NCI-H345 treated with DMSO at 0.1 percent for 48 hours (cell line): ENCODE results near the gene ADAMTS2.

ENCODE experiments used
- DNase-seq: peaks from one replicate; lab custom pipeline; 2025; ENCODE audit not compliant: unreplicated experiment; lab: John Stamatoyannopoulos, UW

ADAMTS2 gene

DNA sequence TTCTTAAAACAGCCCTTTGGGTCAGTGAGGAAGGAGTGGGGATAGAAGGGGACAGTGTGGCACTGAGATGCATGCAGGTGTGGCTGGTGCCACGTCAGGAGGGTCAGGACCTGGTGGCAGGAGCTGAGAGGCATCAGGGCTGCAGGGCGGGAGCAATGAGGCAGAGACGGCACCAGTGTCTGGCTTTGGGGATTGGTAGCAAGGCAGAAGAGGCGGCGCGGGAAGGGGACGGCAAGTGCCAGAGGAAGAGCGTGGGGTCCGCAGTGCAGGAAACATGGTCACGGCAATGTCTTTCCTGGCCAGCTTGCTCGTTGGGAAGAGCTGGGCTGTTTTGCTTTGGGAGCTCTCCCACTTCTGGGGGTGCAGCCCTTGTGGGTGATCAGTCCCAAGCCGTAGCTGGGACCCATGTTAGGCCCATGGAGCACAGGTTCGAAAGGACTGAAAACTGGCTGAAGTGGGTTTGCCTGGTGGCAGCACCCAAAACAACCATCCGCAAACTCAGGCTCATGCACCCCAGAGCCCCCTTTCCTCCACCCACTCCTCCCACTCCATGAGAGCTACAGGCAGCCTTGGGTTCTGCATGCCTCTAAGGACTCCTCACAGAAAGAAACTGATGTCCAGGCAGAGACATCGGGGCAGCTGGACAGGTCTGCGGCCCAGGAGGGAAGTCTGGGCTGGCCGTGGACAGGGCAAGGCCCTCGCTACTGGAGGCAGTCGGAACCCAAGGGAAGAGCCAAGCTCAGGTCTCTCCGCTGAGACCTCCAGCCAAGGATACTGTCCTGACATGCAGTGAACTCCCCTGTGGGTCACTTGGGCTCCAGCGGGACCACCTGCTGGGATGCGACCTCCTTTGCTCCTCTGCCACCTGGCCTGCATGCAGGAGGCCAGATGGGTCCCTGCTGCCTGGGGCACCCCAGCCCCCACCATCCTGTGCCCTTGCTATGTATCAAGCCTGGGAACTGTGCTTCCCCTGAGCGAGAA lies 180.6 kb downstream of the ADAMTS2 start:
- no peak for DNase-seq

- no peak for DNase-seq
Measured at GRCh38 chr5:179163236-179164155, 181.8 kb downstream of the ADAMTS2 start.

- DNase-seq = no peak
Measured at GRCh38 chr5:179162351-179163235, 182.7 kb downstream of the ADAMTS2 start.

DNA sequence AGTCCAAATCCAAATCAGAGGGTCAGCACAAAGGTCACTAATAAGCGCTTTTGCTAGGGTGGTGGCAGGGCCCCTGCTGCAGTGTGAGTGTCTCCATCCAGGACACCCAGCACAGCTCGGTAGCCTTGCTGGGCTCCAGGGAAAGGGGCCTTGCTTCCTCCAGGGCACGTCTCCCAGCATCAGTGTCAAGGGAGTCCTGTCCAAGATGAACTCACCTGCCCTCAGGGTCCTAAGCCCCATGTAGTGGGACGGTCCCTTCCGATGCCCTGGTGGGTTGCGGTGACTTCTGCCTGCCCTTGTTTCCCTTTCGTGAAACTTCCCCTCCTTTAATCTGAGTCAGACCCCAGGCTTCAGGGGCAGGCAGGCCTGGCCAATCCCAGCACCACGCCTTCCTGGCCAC lies 183.4 kb downstream of the ADAMTS2 start:
- no peak for DNase-seq

- no peak for DNase-seq
Measured at GRCh38 chr5:179160584-179160983, 184.7 kb downstream of the ADAMTS2 start.

DNA sequence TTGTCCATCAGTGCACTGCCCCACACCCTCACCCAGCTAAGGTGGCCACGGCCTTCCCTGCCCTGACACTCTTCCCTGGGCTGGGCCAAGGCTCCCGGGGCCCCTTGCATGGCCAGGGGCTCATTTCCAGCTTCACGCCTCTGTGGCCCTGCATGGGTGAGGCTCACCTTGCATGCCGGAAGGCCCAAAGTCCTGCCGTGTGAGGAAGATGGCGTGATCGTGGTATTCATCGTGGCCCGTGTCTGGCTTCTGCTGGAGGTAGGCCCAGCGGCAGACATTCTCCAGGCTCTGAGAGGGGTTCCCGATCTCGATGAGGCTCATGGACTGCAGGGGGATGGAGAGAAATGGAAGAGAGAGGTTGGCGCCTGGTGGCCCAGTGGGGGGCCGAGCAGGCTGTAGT lies 186.7 kb downstream of the ADAMTS2 start:
- DNase-seq = no peak

DNA sequence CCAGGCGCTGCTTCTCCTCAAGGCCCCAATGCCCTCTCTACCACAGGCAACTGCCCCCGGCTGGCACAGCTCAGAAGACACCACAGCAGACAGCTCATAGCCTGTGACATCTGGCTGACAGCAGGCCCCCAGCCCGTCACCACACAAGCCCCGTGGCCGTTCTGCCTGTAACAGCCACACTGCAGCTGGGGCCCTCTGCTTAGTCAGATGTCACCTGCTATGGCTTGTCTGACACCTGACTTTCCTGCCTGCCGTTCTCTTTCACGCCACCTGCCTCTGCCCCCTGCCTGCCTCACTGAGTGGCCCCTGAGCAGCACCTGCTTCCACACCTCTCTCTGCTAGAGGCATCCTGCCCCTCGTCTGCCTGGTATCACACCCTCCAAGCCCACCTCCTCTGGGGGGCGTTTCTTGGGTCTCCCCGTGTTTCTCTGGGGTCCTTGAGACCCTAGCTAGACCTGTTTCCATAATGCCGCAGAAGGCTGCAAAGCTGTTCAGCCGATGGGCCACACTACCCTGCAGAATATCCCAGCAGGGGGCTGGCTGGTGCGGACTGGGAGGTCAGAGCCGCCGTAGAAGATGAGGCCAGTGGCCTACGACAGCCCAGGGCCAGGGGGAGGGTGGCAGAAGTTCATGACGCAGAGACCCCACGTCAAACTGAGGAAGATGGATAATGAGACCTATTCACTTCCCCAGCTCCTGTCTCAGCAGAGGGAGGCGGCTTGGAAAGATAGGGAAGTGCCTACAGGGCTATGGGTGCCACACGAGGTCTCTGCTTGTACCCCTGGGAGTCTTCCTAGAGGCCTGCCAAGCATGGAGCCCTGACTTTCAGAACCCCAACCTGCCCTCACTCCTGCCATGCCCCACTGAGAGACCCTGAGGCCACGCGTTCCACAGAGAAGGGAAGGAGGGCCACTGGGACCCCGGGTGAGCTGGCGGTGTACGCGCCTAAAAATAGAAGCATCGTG lies 190.0 kb downstream of the ADAMTS2 start:
- DNase-seq = peak; percentile 55

DNA sequence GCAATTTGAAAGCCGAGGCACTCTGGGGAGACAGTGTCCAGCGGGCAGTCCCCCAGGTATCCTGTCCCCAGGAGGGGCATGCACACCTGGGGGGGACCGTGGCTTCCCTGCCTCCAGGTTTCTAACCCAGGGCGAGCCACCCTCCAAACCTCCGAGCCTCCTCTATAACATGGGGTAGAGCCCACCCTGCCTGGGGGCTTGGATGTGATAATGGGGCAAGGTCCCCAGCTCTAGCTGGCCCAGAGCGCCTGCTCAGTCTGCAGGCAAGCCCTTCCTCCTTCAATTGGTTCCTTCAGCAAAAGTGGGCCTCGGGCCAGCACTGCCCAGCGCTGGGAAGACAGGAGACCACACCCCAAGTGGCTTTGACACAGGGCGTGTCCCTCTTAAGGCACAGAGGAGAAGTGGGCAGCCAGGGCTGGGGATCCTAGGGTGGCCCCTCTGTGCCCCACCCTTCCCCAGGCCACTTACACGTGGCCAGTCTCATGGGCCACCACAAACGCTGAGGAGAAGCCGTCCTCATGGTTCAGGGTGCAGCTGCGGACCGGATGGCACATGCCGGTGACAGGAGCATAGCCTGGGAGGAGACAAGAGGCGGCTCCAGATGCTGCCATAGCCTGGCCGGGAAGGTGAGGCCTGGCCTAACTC lies 190.8 kb downstream of the ADAMTS2 start:
- no peak for DNase-seq

- DNase-seq = no peak
Measured at GRCh38 chr5:179153921-179154345, 191.3 kb downstream of the ADAMTS2 start.

- no peak for DNase-seq
Measured at GRCh38 chr5:179153341-179153901, 191.8 kb downstream of the ADAMTS2 start.

DNA sequence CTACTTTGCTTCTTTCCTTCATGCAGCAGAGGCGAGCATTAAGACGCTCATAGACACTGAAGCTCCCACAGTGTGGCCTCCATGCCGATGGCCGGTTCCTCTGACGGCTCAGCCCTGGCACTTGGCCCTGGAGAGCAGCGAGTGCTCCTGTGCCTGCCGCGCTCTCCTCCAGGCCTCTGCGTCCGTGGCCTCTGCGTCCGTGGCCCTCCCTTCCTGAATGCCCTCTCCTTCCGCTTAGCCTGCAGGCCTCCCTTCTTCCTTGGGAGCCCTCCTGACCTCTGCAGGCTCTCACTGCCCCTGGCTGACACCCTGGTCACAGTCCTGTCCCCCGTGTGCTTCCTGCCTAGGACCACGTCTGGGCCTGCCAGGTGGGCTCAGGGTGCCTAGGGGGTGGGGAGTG lies 192.3 kb downstream of the ADAMTS2 start:
- DNase-seq = no peak

DNA sequence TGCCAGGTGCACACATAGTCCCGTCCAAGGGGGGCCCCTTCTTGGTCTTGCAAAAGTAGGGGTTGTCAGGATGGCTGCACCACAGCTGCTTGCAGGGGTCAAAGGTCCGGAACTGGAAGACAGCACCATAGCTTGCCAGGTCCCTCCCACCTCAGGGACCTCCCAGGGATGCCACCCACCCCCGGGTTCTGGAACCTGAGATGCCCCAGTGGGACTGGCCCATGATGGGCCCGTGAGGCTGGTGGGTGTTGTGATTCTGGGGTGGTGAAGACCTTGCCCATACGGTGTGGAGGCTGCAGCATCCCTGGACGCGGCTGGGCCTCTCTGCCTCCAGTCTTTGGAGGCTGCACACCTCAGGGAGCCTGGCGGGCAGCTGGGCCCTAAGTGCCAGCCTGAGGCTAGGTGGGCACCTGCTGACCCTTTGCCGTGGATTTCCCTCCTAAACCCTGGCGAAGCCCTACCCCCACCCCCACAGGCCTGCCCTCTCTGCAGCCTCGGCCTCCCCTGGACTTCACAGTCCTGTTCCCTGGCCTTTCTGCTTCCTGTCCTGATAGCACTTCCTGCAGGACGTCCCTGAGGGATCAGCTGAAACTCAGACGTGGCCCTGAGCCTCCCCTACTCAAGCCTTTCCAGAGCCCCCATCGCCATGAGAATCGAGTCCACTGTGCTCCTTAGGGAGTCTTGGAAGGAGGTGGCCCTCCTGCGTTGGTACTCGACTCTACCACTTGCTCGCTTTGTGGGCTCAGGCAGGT lies 192.9 kb downstream of the ADAMTS2 start:
- no peak for DNase-seq

DNA sequence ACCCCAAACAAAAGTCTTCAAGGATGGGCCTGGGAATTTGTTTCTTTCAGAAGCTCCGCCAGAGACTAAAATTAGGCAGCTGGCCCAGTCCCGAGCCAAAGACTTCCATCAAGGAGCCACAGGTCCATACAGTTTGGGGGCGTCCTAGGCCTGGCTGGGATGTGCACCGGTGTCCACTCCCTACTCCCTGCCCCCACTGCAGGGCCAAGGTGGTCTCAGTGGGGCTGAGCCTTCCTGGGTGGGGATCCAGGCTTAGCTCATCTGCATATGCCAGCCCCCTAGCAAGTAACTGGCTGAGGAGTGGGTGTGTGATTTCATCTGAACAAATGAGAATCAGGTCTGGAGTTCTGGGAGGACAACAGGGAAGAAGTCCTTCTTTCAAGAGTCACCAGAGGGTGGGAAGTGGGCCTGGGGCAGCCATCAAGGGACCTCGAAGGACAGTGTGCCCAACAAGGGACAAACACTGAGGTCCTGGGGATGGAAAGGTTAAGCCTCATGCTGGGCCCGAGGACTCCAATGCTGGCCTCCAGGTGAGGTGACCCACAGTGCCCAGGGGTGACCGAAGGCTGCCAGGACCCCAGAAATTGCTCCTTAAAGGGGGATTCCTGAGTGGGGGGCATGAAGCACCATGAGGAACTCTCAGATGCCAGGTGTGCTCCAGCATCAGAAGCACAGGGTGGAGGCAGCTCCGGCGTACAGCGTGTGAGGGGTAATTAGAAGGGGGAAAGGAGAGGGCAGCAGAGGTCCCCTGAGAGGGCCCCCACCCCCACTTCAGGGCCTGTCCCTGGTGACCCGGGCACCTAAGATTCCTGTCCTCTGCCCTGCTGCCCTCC lies 193.8 kb downstream of the ADAMTS2 start:
- no peak for DNase-seq

DNA sequence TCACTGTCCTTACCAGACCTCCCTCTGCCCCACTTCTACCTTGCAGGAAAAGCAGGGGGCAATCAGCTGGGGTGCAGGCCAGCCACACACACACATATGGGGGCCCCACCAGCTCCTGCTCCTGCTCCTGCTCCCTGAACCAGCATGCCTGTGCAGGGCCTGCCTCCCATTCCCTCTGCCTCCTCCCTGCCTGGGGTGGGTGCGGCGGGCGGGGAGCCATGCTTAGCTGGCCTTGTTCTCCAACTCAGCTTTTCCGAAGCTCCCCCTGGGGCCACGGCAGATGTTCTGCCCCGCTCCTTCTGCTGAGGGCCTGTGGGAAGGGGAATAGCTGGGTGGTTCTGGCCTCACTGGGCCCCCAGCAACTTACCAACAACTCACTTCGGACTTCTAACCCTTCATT lies 195.2 kb downstream of the ADAMTS2 start:
- DNase-seq = no peak

- no peak for DNase-seq
Measured at GRCh38 chr5:179149278-179149677, 196.0 kb downstream of the ADAMTS2 start.

- DNase-seq = no peak
Measured at GRCh38 chr5:179148703-179149170, 196.5 kb downstream of the ADAMTS2 start.
